Lower lobe of right lung (tissue), 2 donors: ENCODE measurements around the gene GPATCH2. TPM values are rescaled to one million over a fixed set of nuclear protein-coding genes. Genes with fewer than 3 reads are reported as not detected.

Source experiments
- ATAC-seq, 2 donors: fragments of 200-7000 bp; cut with Tn5 transposase; one replicate each; pipeline ENCODE4 v1.9.1; 2020 to 2022; ENCODE audit warnings: mild to moderate bottlenecking in 2 of 2, moderate library complexity in 2 of 2
- DNase-seq: peaks from one replicate; pipeline ENCODE4 v3.0.0-alpha.2; 2020
- H3K27ac ChIP-seq: fragments of 200-600 bp; one replicate; pipeline ENCODE4 v1.8.0; 2022
- H3K27me3 ChIP-seq: fragments of 200-600 bp; one replicate; pipeline ENCODE4 v1.8.0; 2022; ENCODE audit warnings: low read depth
- H3K36me3 ChIP-seq: fragments of 200-600 bp; one replicate; pipeline ENCODE4 v1.8.0; 2022; ENCODE audit warnings: mild to moderate bottlenecking
- H3K4me1 ChIP-seq: fragments of 200-600 bp; one replicate; pipeline ENCODE4 v1.8.0; 2022
- H3K4me3 ChIP-seq: fragments of 200-600 bp; one replicate; pipeline ENCODE4 v1.8.0; 2022; ENCODE audit warnings: mild to moderate bottlenecking
- H3K9me3 ChIP-seq: fragments of 200-600 bp; one replicate; pipeline ENCODE4 v1.8.0; 2022
- CTCF ChIP-seq: fragments of 200-600 bp; IDR thresholded peaks from one replicate; pipeline ENCODE4 v1.8.0; 2022; ENCODE audit warnings: antibody characterized with exemption, mild to moderate bottlenecking
- intact Hi-C: fragments of 100-400 bp; cut with DNase I; formaldehyde crosslinking; loops from one replicate; pipeline ENCODE4 v1.11.0; 2022
- total RNA-seq: library from RNA; stranded (reverse); fragmentation: NEBNext Ultra II Directional; extraction: Animal tissue kit (Norgen Biotek cat#: 25700); gene quantifications from one replicate; pipeline ENCODE4 v1.2.1, GENCODE V29; 2021
- donor health status: DM: no; HTN: yes; CAD: no; lungs with severe emphysema.

GPATCH2 gene
- total RNA-seq, 1 donor from 2014 or later, result 12.4 TPM

- Histone ChIP-seq H3K4me1 (no peaks in the 10 kb centered on the region), H3K4me3 (no peak overlapping the region), H3K27ac (no peak overlapping the region), H3K27me3 (no peaks in the 10 kb centered on the region), H3K36me3 (no peaks in the 10 kb centered on the region), H3K9me3 (no peaks in the 10 kb centered on the region)
- no peak for TF ChIP-seq CTCF
- ATAC-seq (no peak), DNase-seq (no peak)
- intact Hi-C loops, result no loop called here
Observed at GRCh38 chr1:217564207-217564606, 66.7 kb downstream of the GPATCH2 start.

DNA sequence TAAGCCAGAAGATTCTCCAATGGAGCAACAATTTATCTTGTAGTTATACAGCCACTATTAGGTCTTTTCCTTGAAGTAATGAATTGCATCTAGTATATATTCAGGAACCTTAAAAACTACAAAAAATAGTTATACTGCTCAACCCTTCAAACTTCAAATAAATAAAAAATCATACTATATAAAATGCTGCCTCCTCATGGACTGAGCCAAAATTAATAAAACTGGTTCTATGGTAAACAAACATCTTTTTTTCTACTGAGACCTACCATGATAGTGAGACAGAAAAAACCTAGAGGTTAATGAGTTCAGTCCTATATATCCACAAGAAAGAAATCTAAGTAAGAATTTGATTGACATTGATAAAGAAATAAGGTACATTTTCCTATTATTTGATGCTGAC, 67.7 kb downstream of the GPATCH2 start:
- ATAC-seq, result no peak
- Histone ChIP-seq H3K4me1 (no peaks in the 10 kb centered on the region), H3K27me3 (no peaks in the 10 kb centered on the region), H3K36me3 (no peaks in the 10 kb centered on the region), H3K9me3 (no peaks in the 10 kb centered on the region), H3K4me3 (no peak overlapping the region), H3K27ac (no peak overlapping the region)
- no peak for TF ChIP-seq CTCF
- no peak for DNase-seq
- intact Hi-C loops, result no loop called here

DNA sequence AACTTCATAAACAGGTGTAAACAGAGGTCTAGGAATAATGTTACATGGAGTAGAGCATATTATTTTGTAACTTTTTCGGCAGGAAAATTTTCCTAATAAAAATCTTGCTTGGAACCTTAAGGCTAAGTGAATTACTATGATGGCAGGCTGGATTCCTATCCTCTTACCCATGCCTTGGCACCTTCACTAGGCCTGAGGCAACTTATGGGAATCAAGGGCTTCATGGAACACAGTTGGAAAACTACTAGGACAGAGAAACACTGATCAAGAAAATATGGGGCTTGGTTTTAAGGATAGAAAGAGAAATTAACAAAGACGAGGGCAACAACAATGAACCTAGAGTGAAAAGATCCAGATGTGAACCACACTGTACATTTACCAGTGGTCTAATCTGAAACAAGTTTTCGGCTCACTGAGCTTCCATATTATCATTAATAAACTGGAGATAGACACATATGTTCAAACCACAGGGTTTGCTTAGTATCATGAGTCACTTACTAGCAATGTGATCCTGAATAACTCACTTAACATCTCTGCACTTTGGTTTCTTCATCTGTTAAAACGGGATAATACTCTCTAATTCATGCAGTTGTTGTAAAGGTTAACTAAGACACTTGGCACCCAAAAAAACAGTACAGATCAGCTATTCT, 68.5 kb downstream of the GPATCH2 start:
- Histone ChIP-seq H3K27ac (no peak overlapping the region), H3K9me3 (no peaks in the 10 kb centered on the region), H3K4me1 (no peaks in the 10 kb centered on the region), H3K27me3 (no peaks in the 10 kb centered on the region), H3K36me3 (no peaks in the 10 kb centered on the region), H3K4me3 (no peak overlapping the region)
- intact Hi-C loops, result no loop called here
- no peak for DNase-seq
- no peak for ATAC-seq
- no peak for TF ChIP-seq CTCF

DNA sequence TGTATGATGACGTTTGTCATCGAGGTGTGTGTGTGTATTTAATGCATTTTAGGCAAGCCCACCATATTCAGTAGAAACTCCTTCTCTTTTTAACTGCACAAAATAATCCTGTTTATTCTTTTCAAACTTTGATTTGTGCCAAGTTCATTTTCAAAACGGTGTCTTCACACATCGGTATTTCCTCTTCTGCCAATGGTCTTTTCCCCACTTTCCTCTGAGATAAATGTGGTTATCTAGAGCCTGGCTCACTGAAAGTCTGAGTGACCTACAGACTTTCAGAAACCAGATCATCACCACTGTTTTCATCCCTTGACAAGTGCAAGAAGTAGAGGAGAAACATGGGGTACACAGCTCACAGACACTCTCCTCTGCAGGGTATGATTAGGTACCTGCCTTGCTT, 69.4 kb downstream of the GPATCH2 start:
- no peaks in the 10 kb centered on the region for H3K9me3 ChIP-seq
- TF ChIP-seq CTCF, result no peak
- H3K4me1 ChIP-seq, result no peaks in the 10 kb centered on the region
- intact Hi-C loops, result no loop called here
- H3K36me3 ChIP-seq, result no peaks in the 10 kb centered on the region
- ATAC-seq, result no peak
- H3K4me3 ChIP-seq, result no peak overlapping the region
- DNase-seq, result no peak
- H3K27me3 ChIP-seq, result no peaks in the 10 kb centered on the region
- no peak overlapping the region for H3K27ac ChIP-seq

DNA sequence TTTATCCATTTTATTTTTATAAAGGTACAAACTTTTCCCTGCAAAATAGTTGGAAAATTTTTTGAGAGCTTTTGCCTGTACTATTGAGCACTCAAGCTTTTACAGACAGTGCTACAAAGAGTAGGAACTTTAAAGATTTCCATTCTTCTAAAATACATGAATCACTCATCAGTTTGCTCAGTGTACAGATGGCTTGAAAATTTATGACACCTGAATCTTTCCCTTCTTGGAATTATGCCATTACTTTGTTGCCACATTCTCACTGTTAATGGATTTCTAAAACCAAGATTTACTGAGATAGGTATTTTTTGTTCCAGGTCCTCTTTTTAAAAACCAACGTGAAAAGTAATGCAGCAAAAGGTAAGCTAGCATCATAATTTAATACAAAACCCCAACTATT, 76.0 kb downstream of the GPATCH2 start:
- no peak for TF ChIP-seq CTCF
- DNase-seq (no peak), ATAC-seq (no peak)
- intact Hi-C loops, result no loop called here
- Histone ChIP-seq H3K4me1 (no peaks in the 10 kb centered on the region), H3K27ac (no peak overlapping the region), H3K36me3 (no peaks in the 10 kb centered on the region), H3K27me3 (no peaks in the 10 kb centered on the region), H3K9me3 (no peaks in the 10 kb centered on the region), H3K4me3 (no peak overlapping the region)
